ENCODE data around the gene ZFP36. TPM values are rescaled to one million over a fixed set of nuclear protein-coding genes. Genes with fewer than 3 reads are reported as not detected.

Gene ZFP36
- polyA plus RNA-seq, 2 of the 4 experiments (the other 2 are of a cell fraction), result 22.1 to 29.1 TPM

DNA sequence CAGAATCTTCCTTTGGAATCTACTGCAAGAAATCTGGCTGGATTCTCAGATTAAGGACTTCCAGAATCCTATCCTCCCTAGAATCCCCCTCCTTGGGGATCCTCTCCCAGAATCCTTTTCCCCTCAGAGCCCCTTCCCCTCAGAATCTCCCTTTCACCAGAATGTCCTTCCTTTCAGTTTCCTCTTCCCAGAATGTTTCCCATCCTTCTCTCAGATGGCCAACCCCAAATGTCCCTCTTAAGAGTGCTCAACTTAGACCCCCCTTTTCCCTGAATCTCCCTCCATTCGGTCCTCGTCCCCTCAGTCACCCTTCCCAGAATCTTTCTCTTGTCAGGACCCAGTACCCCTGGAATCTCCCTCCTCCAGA, 29.7 kb downstream of the ZFP36 start:
- H3K27ac ChIP-seq, result peak overlapping the region; percentile 90 to 93
- DNase-seq (ENCODE audit: low read depth in 1 of 2, low spot score in 1 of 2) (no peak), FAIRE-seq (peak; percentile 18), ATAC-seq (peak in 1 of 2 experiments; percentile 3; a peak in 1 of 6 replicates)
- peak overlapping the region; percentile 95 for H3K4me2 ChIP-seq
- H3K9me3 ChIP-seq, result no peaks in the 10 kb centered on the region
- 2% methylated on average over 2 of the region's 2 CpGs for WGBS (ENCODE audit: missing lambda C conversion rate)
- no peak for TF ChIP-seq CBX8 (IDR thresholded peaks at IDR 0.05)
- no peak for TF ChIP-seq EP300 (IDR thresholded peaks at IDR 0.05)
- TF ChIP-seq, protein P1, sequence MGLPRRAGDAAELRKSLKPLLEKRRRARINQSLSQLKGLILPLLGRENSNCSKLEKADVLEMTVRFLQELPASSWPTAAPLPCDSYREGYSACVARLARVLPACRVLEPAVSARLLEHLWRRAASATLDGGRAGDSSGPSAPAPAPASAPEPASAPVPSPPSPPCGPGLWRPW (IDR thresholded peaks at IDR 0.05), result no peak
- no peak for TF ChIP-seq POLR2AphosphoS2 (conservative IDR thresholded peaks at IDR 0.05; ENCODE audit: low read length)
- TF ChIP-seq NR3C1 (IDR thresholded peaks at IDR 0.05), result no peak
- no peak for TF ChIP-seq TP53 (CRISPR knock-in tag; IDR thresholded peaks at IDR 0.05)
- no peak for TF ChIP-seq CHD4 (IDR thresholded peaks at IDR 0.05; ENCODE audit: borderline replicate concordance)
- TF ChIP-seq CBX2 (IDR thresholded peaks at IDR 0.05; ENCODE audit: borderline replicate concordance, low read depth), result no peak
- TF ChIP-seq HDAC2 (IDR thresholded peaks at IDR 0.05), result no peak
- TF ChIP-seq, protein P2, sequence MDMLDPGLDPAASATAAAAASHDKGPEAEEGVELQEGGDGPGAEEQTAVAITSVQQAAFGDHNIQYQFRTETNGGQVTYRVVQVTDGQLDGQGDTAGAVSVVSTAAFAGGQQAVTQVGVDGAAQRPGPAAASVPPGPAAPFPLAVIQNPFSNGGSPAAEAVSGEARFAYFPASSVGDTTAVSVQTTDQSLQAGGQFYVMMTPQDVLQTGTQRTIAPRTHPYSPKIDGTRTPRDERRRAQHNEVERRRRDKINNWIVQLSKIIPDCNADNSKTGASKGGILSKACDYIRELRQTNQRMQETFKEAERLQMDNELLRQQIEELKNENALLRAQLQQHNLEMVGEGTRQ (IDR thresholded peaks at IDR 0.05), result no peak
- TF ChIP-seq, protein P3, sequence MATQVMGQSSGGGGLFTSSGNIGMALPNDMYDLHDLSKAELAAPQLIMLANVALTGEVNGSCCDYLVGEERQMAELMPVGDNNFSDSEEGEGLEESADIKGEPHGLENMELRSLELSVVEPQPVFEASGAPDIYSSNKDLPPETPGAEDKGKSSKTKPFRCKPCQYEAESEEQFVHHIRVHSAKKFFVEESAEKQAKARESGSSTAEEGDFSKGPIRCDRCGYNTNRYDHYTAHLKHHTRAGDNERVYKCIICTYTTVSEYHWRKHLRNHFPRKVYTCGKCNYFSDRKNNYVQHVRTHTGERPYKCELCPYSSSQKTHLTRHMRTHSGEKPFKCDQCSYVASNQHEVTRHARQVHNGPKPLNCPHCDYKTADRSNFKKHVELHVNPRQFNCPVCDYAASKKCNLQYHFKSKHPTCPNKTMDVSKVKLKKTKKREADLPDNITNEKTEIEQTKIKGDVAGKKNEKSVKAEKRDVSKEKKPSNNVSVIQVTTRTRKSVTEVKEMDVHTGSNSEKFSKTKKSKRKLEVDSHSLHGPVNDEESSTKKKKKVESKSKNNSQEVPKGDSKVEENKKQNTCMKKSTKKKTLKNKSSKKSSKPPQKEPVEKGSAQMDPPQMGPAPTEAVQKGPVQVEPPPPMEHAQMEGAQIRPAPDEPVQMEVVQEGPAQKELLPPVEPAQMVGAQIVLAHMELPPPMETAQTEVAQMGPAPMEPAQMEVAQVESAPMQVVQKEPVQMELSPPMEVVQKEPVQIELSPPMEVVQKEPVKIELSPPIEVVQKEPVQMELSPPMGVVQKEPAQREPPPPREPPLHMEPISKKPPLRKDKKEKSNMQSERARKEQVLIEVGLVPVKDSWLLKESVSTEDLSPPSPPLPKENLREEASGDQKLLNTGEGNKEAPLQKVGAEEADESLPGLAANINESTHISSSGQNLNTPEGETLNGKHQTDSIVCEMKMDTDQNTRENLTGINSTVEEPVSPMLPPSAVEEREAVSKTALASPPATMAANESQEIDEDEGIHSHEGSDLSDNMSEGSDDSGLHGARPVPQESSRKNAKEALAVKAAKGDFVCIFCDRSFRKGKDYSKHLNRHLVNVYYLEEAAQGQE (IDR thresholded peaks at IDR 0.05), result no peak
- TF ChIP-seq RNF2 (IDR thresholded peaks at IDR 0.05; ENCODE audit: borderline replicate concordance, low read depth), result no peak
- 0 out of 2 replicates have a peak, but pooled peaks have one; percentile 8 for TF ChIP-seq PHF8 (IDR thresholded peaks at IDR 0.05; ENCODE audit: borderline replicate concordance, low read depth)
- no peak for TF ChIP-seq EHF (CRISPR knock-in tag; IDR thresholded peaks at IDR 0.05)
- TF ChIP-seq JUN (IDR thresholded peaks at IDR 0.05), result 0 out of 5 replicates have a peak, but pooled peaks of 1 of the 2 experiments have one; percentile 4
- POLR2A ChIA-PET, result interaction anchor here (0.5 to 3.0 kb wide), 70 partner anchors 8 to 1132 kb away, joined by 3 to 160 read pairs (median 5); partner anchors contain the start of genes C19orf33, DYRK1B, ECH1 and EID2
- CTCF ChIA-PET, result interaction anchor here (0.6 to 23.5 kb wide), 15 partner anchors 10 to 356 kb away, joined by 3 to 457 read pairs (median 7); partner anchors contain the start of genes EID2, EID2B, MED29 and PAF1
- peaks cover 65% of the 10 kb centered on the region for H3K4me1 ChIP-seq
- H3K4me3 ChIP-seq, result peak overlapping the region; percentile 80

DNA sequence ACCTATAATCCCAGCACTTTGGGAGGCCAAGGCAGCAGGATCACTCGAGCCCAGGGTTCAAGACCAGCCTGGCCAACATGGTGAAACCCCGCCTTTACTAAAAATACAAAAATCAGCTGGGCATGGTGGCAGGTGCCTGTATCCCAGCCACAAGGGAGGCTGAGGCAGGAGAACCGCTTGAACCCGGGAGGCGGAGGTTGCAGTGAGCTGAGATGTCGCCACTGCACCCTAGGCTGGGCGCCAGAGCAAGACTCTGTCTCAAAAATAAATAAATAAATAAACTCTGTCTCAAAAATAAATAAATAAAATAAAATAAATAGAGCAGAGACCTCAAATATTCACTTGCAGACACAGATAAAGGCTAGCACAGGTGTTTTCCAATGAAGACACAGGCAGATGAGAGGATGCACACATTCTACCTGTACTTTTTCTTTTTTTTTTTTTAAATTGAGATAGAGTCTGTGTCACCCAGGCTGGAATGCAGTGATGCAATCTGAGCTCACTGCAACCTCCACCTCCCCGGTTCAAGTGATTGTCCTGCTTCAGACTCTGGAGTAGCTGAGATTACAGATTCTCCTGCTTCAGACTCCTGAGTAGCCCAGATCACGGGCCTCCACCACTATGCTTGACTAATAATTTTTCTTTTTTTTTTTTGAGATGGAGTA, 31.8 kb downstream of the ZFP36 start:
- H3K27ac ChIP-seq, result peak overlapping the region; percentile 56 to 68; a peak in 5 of 6 replicates
- peaks cover 44% of the 10 kb centered on the region for H3K4me1 ChIP-seq
- WGBS (ENCODE audit: missing lambda C conversion rate), result 68% methylated on average over 9 of the region's 9 CpGs
- no peak for TF ChIP-seq KDM1A (IDR thresholded peaks at IDR 0.05; ENCODE audit: low read depth)
- no peak for TF ChIP-seq HOXA7 (CRISPR knock-in tag; IDR thresholded peaks at IDR 0.05)
- no peak for TF ChIP-seq KDM5A (IDR thresholded peaks at IDR 0.05)
- TF ChIP-seq CHD4 (IDR thresholded peaks at IDR 0.05; ENCODE audit: borderline replicate concordance), result no peak
- no peak for TF ChIP-seq NPAS2 (CRISPR knock-in tag; IDR thresholded peaks at IDR 0.05; ENCODE audit: borderline replicate concordance)
- TF ChIP-seq TP53 (CRISPR knock-in tag; IDR thresholded peaks at IDR 0.05), result no peak
- TF ChIP-seq CEBPB (IDR thresholded peaks at IDR 0.05), result peak; percentile 77 to 86
- peak; percentile 69; the same call in 1 of the 2 replicates for TF ChIP-seq ZC3H11A (IDR thresholded peaks at IDR 0.05)
- TF ChIP-seq FOSL2 (IDR thresholded peaks at IDR 0.05), result no peak
- peak; percentile 39; the same call in 1 of the 2 replicates for TF ChIP-seq FOSL2 (CRISPR knock-in tag; IDR thresholded peaks at IDR 0.05)
- no peak for TF ChIP-seq CBX2 (IDR thresholded peaks at IDR 0.05; ENCODE audit: borderline replicate concordance, low read depth)
- no peak for TF ChIP-seq FOXS1 (CRISPR knock-in tag; IDR thresholded peaks at IDR 0.05)
- no peak for TF ChIP-seq TFCP2L1 (CRISPR knock-in tag; IDR thresholded peaks at IDR 0.05)
- no peak for TF ChIP-seq HEYL (CRISPR knock-in tag; IDR thresholded peaks at IDR 0.05)
- TF ChIP-seq ZNF302 (CRISPR knock-in tag; IDR thresholded peaks at IDR 0.05), result no peak
- peak overlapping the region; percentile 31 for H3K4me2 ChIP-seq
- no peak for FAIRE-seq
- ChIA-PET POLR2A (interaction anchor here (0.8 to 1.2 kb wide), 3 partner anchors 10 to 47 kb away, joined by 3 to 5 read pairs (median 4); partner anchors contain the start of genes MED29 and PAF1), CTCF (interaction anchor here (0.6 to 14.2 kb wide), 17 partner anchors 10 to 462 kb away, joined by 3 to 279 read pairs (median 15); partner anchors contain the start of genes EID2, EID2B and PLEKHG2)
- no peak for DNase-seq (ENCODE audit: low read depth in 1 of 2, low spot score in 1 of 2)
- no peak for ATAC-seq
- no peak overlapping the region for H3K4me3 ChIP-seq
- no peaks in the 10 kb centered on the region for H3K9me3 ChIP-seq
